Right renal cortex interstitium (tissue), 3 donors: ENCODE results near the gene CCDC121. TPM values are rescaled to one million over a fixed set of nuclear protein-coding genes. Genes with fewer than 3 reads are reported as not detected.

Experiments
- DNase-seq, 3 donors: peaks; one replicate each; pipeline ENCODE4 v3.0.0-alpha.2; 2013; ENCODE audit warnings: low read depth in 3 of 3, low spot score in 2 of 3
- polyA plus RNA-seq, 3 donors: library from polyadenylated mRNA; unstranded; fragments of 120-200 nt; gene quantifications; one replicate each; pipeline ENCODE4 v1.2.1, GENCODE V29; 2013; ENCODE audit not compliant: insufficient read length in 3 of 3

CCDC121 gene, protein sequence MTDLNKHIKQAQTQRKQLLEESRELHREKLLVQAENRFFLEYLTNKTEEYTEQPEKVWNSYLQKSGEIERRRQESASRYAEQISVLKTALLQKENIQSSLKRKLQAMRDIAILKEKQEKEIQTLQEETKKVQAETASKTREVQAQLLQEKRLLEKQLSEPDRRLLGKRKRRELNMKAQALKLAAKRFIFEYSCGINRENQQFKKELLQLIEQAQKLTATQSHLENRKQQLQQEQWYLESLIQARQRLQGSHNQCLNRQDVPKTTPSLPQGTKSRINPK
- 10 to 100 TPM; 13.0 to 14.1 (median 13.9) TPM for polyA plus RNA-seq

DNA sequence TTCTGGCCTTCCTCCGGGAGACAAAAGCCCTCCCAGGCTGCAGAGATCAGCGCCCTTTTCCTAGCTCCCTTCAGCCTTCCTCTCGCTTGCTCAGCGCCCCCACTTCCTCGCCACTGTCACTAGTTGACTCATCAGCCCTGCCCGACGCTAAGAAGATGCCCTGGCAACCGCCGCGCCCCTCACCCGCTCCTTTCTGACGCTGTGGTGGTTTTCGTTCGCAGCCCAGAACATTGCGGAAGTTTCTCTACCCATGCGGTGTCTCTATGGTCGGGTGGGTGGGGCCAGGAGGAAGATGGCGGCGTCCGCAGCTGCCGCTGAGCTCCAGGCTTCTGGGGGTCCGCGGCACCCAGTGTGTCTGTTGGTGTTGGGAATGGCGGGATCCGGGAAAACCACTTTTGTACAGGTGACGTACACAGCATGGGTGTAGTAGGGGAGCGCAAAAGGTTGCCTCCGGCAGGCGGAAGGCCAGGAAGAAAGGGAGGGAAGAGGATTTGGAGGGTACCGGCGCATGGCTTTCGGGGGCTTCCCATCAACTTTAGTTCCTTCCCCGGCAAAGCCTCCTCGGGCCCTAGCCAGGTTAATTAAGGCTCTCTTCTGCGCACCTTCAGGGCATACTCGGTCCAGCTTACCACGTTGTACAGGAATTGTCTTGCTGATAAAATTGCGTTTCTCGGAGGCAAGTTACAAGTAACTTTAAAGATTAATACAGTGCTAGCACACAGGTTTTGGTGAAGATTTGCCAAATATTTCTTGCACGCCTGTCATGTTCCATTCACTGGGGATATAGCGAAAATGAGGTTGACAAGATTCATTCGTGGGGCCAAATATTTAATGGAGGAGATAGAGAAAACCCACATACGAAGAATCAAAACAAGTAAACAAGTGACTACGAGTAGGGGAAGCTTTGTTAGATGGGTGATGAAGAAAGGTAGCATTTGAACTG, at the start of gene CCDC121, which contains the start of gene GPN1:
TSS of gene CCDC121 (minus strand) at position 246 of the 943 bp plus-strand sequence. CDS start 1,213 bp downstream, outside the sequence.
TSS of gene GPN1 (plus strand) at position 284 of the 943 bp plus-strand sequence. CDS start at position 293, 9 bp downstream.
- peak; percentile 50 to 65 (median 51) for DNase-seq

DNA sequence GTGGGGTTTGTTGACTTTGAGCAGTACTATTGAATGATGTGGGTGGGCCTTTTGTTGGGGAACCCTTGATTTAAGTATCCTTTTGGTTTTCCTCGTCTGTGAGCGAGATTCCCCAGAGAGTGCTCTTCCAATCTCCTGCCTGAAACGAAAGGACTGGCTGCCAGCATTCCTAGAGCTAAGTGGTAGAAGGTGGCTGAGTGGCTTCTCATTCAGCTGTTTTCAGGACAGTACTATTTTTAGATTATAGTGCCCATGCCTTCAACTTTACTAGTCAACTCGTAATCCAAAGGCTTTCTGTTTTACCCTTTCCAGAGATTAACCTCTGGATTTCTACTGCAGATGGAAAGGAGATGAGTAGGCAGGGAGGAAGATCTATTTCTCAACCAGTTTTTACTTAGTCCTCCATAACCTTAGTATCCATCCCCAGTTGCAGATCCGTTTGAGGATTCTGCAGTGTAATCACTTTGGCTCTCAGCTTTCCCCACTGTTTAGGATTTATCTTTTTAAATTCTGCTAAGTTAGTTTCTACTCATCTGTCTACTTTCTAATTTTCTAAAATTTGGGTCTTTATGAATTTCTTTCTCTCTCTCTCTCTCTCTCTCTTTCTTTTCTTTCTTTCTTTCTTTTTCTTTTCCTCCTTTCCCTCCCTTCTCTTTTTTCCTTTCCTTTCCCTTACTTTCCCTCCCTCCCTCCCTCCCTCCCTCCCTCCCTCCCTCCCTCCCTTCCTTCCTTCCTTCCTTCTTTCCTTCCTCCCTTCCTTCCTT, 44.1 kb upstream of the CCDC121 start:
- DNase-seq, result no peak

GRCh38 chr2:27671235-27671634, 42.4 kb upstream of the CCDC121 start:
- DNase-seq, result no peak

GRCh38 chr2:27667446-27667845, 38.6 kb upstream of the CCDC121 start:
- DNase-seq, result no peak

GRCh38 chr2:27664622-27665363, 36.0 kb upstream of the CCDC121 start:
- DNase-seq, result no peak

- no peak for DNase-seq
These were observed 35.4 kb upstream of the CCDC121 start for GRCh38 chr2:27664154-27664574.

GRCh38 chr2:27663285-27664153, 34.7 kb upstream of the CCDC121 start, which contains the start of the genes SLC4A1AP and SUPT7L:
SLC4A1AP (plus strand) TSS chr2:27663889; CDS start chr2:27663915, 26 bp downstream.
SUPT7L (minus strand) TSS chr2:27663614; CDS start chr2:27662192, 1,422 bp downstream.
- peak; percentile 74 to 92 (median 78) for DNase-seq

GRCh38 chr2:27661371-27661770, 32.6 kb upstream of the CCDC121 start:
- no peak for DNase-seq

- no peak for DNase-seq
These were observed 26.5 kb upstream of the CCDC121 start for GRCh38 chr2:27655155-27655951.

- DNase-seq, result no peak
These were observed 24.6 kb upstream of the CCDC121 start for GRCh38 chr2:27653397-27653796.

DNA sequence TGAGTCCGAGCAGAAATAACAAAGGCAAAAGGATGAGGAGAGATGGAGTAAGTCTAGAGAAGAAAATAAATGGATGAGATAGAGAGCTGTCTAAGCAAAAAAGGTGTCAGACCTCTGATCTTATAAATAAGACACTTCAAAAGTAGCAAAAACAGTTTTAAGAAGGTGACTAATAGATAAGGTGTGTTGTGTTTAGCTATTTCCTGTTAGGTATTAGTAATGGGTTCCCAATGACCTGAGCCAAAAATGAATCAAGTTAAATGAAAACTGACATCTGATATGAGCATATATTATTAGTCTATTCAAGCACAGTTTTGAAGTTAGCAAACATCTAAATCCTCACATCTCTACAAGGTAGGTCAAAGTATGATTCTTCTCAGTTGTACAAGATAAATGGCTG, 24.0 kb upstream of the CCDC121 start:
- DNase-seq, result no peak

DNA sequence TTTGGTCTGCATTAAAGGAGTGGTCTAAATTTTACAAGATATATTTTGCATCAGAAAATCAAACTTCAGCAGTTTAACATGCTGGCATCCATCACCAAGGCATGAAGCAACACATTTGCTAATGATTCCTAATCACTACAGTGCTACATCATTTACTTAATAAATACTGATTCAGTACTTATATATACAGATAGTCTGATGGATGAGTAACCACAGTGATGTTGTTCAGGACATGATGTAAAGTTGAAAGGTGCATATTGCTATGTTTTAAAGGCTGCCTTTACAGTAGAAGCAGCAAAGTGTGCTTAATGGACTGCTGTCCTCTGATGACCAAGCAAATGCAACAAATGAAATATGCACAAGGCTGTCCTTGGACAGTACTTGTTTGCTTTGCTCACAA, 23.5 kb upstream of the CCDC121 start:
- no peak for DNase-seq

DNA sequence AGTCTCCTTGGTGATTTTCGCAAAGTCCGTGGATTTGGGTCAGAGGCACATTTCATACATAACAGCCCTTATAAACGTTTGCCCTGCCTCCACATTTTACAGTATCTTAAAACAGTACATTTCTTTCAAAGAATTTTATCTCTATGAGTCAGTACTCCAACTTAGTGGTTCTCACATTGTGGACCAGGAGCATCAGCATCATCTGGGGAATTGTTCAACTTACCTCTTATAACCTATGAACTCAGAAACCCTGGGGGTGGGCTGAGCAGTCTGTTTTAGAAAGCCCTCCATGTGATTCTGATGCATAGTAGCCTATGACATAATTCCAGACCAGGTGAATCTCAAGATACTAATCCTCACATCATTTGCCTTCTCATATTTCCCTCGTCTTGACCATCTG, 22.2 kb upstream of the CCDC121 start:
- DNase-seq, result no peak

GRCh38 chr2:27647737-27648136, 18.9 kb upstream of the CCDC121 start:
- DNase-seq, result no peak

GRCh38 chr2:27647289-27647688, 18.5 kb upstream of the CCDC121 start:
- DNase-seq, result no peak

DNA sequence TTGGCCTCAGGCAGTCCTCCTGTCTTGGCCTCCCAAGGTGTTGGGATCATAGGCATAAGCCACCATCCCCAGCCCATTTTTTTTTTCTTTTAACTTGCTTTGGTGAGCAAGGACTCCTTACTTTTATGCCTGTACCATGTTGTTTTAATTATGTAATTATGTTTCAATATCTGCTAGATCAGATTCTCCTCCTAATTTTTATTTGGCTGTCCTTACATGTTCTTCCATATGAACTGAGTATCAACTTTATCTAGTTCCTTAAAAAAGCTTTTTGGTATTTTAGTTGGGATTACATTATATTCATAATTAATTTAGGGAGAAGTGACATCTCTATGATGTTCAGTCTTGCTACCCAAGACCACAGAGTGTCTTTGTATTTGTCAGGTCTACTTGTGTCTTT, 16.4 kb upstream of the CCDC121 start:
- DNase-seq, result no peak

DNA sequence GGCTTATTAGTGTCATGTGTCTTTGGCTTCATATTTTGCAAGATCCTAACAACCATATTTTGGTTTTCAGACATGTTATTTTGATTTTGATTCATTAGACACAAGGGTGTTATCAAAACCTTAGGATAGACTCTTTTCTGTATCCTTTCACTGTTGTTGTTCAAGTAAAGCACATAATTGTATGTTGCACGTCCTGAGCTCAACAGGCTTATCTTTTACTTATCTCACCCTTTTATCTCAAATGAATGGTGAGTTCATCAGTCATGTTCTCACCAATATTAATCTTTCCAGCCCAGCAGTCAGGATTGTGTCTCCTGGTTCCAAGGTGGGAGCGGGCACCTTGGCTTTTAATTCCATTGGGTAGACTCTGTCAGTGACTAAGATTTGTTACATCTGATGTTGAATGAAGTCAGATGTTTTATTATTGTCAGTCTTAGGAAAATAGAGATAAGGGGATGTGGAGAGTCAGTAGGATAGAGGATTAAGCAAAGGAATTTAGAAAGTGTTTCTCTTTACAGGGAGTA, 12.0 kb upstream of the CCDC121 start:
- DNase-seq, result no peak

GRCh38 chr2:27638709-27639108, 9.9 kb upstream of the CCDC121 start:
- no peak for DNase-seq
